ENCODE results near the gene NIPAL3.
"Not testable (repeated sequence)": the region's sequence is repeated elsewhere in the genome, so short reads cannot be mapped to it uniquely, and the experiment has no call there.

Gene NIPAL3

DNA sequence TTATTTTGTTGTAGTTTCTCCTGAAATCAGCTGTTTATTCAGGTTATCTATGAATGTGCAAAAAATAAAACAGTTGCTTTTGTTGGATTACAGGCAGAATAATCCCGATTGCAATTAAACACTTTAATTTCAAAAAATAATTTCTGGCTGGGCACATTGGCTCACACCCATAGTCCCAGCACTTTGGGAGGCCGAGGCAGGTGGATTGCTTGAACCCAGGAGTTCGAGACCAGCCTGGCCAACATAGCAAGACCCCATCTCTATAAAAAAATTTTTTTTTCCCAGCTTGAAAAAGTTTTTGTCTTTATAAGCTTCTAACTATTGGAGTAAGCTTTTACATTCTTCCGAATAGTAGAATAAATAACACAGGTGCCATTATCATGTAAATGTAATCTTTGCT is 102.3 kb downstream of the NIPAL3 start:
- Mint-ChIP-seq H3K36me3 (peaks cover 59% of the 10 kb centered on the region), H3K4me1 (peaks cover 59% of the 10 kb centered on the region), H3K4me3 (no peak overlapping the region), H3K27ac (no peak overlapping the region), H3K27me3 (no peaks in the 10 kb centered on the region), H3K9me3 (peaks cover 4% of the 10 kb centered on the region)
- CTCF ChIA-PET: interaction anchor here (0.9 to 2.1 kb wide), 6 partner anchors 9 to 127 kb away, joined by 3 to 7 read pairs (median 6); partner anchors contain the start of gene NIPAL3
- DNase-seq: no peak

GRCh38 chr1:24520282-24520681 is 104.7 kb downstream of the NIPAL3 start:
- DNase-seq, H3K4me3 Mint-ChIP-seq, H3K27me3 Mint-ChIP-seq, H3K27ac Mint-ChIP-seq, CTCF ChIA-PET, H3K9me3 Mint-ChIP-seq: not testable (repeated sequence)
- peaks cover 53% of the 10 kb centered on the region for H3K36me3 Mint-ChIP-seq
- peaks cover 53% of the 10 kb centered on the region for H3K4me1 Mint-ChIP-seq
